Suprapubic skin (tissue), 4 donors: ENCODE measurements around the gene DDX1.

ENCODE experiments used
- CTCF ChIP-seq, 2 donors: fragments of 200-600 bp in 1 of 2; fragments of 450-650 bp in 1 of 2; sonication (generic) in 1 of 2; IDR thresholded peaks; one replicate each; pipeline ENCODE4 v1.5.1; 2016 to 2019; ENCODE audit warnings: antibody characterized with exemption in 2 of 2, mild to moderate bottlenecking in 1 of 2, moderate library complexity in 1 of 2
- EP300 ChIP-seq: sonication (generic); formaldehyde crosslinking; IDR thresholded peaks from one replicate; pipeline ENCODE4 v1.6.1; 2017; ENCODE audit warnings: antibody characterized with exemption
- POLR2A ChIP-seq, 2 donors: fragments of 450-650 bp; IDR thresholded peaks; one replicate each; pipeline ENCODE4 v1.6.1; 2017; ENCODE audit warnings: antibody characterized with exemption in 2 of 2, mild to moderate bottlenecking in 2 of 2, moderate library complexity in 2 of 2
- POLR2AphosphoS5 ChIP-seq, 3 donors: sonication (generic); formaldehyde crosslinking; IDR thresholded peaks; one replicate each; pipeline ENCODE4 v1.6.1; 2017; ENCODE audit warnings: antibody characterized with exemption in 3 of 3

GRCh38 chr2:15560140-15560987 lies 31.3 kb upstream of the DDX1 start:
- TF ChIP-seq CTCF (IDR thresholded peaks at IDR 0.05), result no peak
- TF ChIP-seq POLR2A (IDR thresholded peaks at IDR 0.05), result no peak
- no peak for TF ChIP-seq POLR2AphosphoS5 (IDR thresholded peaks at IDR 0.05)
- no peak for TF ChIP-seq EP300
